CD14-positive monocyte (primary cell): ENCODE measurements around the gene ATP6AP1. TPM values are rescaled to one million over a fixed set of nuclear protein-coding genes. Genes with fewer than 3 reads are reported as not detected.

ENCODE experiments used
- DNase-seq, 3 donors: peaks; one replicate each; pipeline ENCODE4 v3.0.0-alpha.2; 2011 to 2022
- H2AFZ ChIP-seq: 2 replicates; pipeline ENCODE4 v1.6.0; 2012; ENCODE audit warnings: mild to moderate bottlenecking, low read depth, low read length, inconsistent platforms; ENCODE audit not compliant: insufficient read depth, poor library complexity, severe bottlenecking
- H3K27ac ChIP-seq, 2 donors: 1 replicate in 1 of 2; 2 replicates in 1 of 2; pipeline ENCODE4 v1.5.1; 2012 to 2013; ENCODE audit warnings: low read length in 2 of 2, control low read depth in 1 of 2, inconsistent platforms in 1 of 2, low read depth in 1 of 2, mild to moderate bottlenecking in 1 of 2
- H3K27me3 ChIP-seq, 2 donors: one replicate each; pipeline versions ENCODE4 v1.6.0 to v1.6.1; 2011 to 2013; ENCODE audit warnings: low read length in 2 of 2; ENCODE audit not compliant: control insufficient read depth in 2 of 2, insufficient read depth in 2 of 2
- H3K36me3 ChIP-seq, 2 donors: replicated peaks in 1 of 2; 1 replicate in 1 of 2; 2 replicates in 1 of 2; pipeline versions ENCODE4 v1.5.1 to v1.6.1; 2012 to 2013; ENCODE audit warnings: low read length in 2 of 2, control low read depth in 1 of 2, inconsistent platforms in 1 of 2, mild to moderate bottlenecking in 1 of 2; ENCODE audit not compliant: insufficient read depth in 2 of 2, control insufficient read depth in 1 of 2
- H3K4me1 ChIP-seq, 2 donors: 1 replicate in 1 of 2; 2 replicates in 1 of 2; pipeline versions ENCODE4 v1.5.1 to v1.6.1; 2012 to 2013; ENCODE audit warnings: low read length in 2 of 2, control low read depth in 1 of 2, inconsistent platforms in 1 of 2, mild to moderate bottlenecking in 1 of 2, moderate library complexity in 1 of 2; ENCODE audit not compliant: insufficient read depth in 2 of 2, control insufficient read depth in 1 of 2
- H3K4me2 ChIP-seq: replicated peaks from 2 replicates; pipeline ENCODE3; 2012; ENCODE audit warnings: low read length, moderate library complexity, mild to moderate bottlenecking; ENCODE audit not compliant: poor library complexity, severe bottlenecking; ENCODE audit errors: extremely low read depth
- H3K4me3 ChIP-seq, 3 experiments: fragments of 200-600 bp in 1 of 3; sonication (generic) in 1 of 3; replicated peaks in 1 of 3; 1 replicate in 2 of 3; 2 replicates in 1 of 3; pipeline ENCODE4 v1.5.1; 2011 to 2013; ENCODE audit warnings: low read length in 3 of 3, mild to moderate bottlenecking in 3 of 3, control low read depth in 2 of 3, low read depth in 2 of 3, inconsistent platforms in 1 of 3, moderate library complexity in 1 of 3
- H3K79me2 ChIP-seq: 2 replicates; pipeline ENCODE4 v1.6.0; 2012; ENCODE audit warnings: mild to moderate bottlenecking, control low read depth, inconsistent platforms, low read length, moderate library complexity; ENCODE audit not compliant: insufficient read depth
- H3K9ac ChIP-seq: 2 replicates; pipeline ENCODE4 v1.6.0; 2017; ENCODE audit warnings: low read length, mild to moderate bottlenecking; ENCODE audit not compliant: insufficient read depth, poor library complexity, severe bottlenecking
- H3K9me3 ChIP-seq, 2 donors: replicated peaks in 1 of 2; 1 replicate in 1 of 2; 2 replicates in 1 of 2; pipeline versions ENCODE4 v1.5.1 to v1.6.1; 2012 to 2013; ENCODE audit warnings: low read length in 2 of 2, control low read depth in 1 of 2; ENCODE audit not compliant: control insufficient read depth in 1 of 2, insufficient read depth in 1 of 2
- H4K20me1 ChIP-seq: 2 replicates; pipeline ENCODE4 v1.6.0; 2012; ENCODE audit warnings: mild to moderate bottlenecking, low read length, control low read depth, moderate library complexity; ENCODE audit not compliant: insufficient read depth
- H3K27ac Mint-ChIP-seq, 7 donors: one replicate each; pipeline ENCODE4 v1.8.0; 2020; ENCODE audit warnings: mild to moderate bottlenecking in 7 of 7, mixed read lengths in 7 of 7, moderate library complexity in 6 of 7, inconsistent platforms in 2 of 7
- H3K27me3 Mint-ChIP-seq, 3 donors: one replicate each; pipeline ENCODE4 v1.8.0; 2021 to 2022; ENCODE audit warnings: low read depth in 3 of 3, mild to moderate bottlenecking in 3 of 3, mixed read lengths in 3 of 3, moderate library complexity in 3 of 3, inconsistent platforms in 1 of 3
- H3K36me3 Mint-ChIP-seq, 2 donors: one replicate each; pipeline ENCODE4 v1.8.0; 2020; ENCODE audit warnings: mixed read lengths in 2 of 2, inconsistent platforms in 1 of 2, mild to moderate bottlenecking in 1 of 2
- H3K4me1 Mint-ChIP-seq: one replicate; pipeline ENCODE4 v1.8.0; 2020; ENCODE audit warnings: mild to moderate bottlenecking, mixed read lengths
- H3K4me3 Mint-ChIP-seq, 2 donors: one replicate each; pipeline ENCODE4 v1.8.0; 2020; ENCODE audit warnings: mild to moderate bottlenecking in 2 of 2, mixed read lengths in 2 of 2, moderate library complexity in 1 of 2
- H3K9me3 Mint-ChIP-seq, 7 donors: one replicate each; pipeline ENCODE4 v1.8.0; 2020 to 2022; ENCODE audit warnings: mixed read lengths in 7 of 7, mild to moderate bottlenecking in 6 of 7, moderate library complexity in 6 of 7, inconsistent platforms in 2 of 7
- WGBS: methylation state at CpG from one replicate; pipeline ENCODE4 v1.1.5; 2013; ENCODE audit warnings: missing lambda C conversion rate; ENCODE audit not compliant: insufficient coverage; 5-methylcytosine and 5-hydroxymethylcytosine counted together
- intact Hi-C, 2 donors: fragments of 100-400 bp; cut with micrococcal nuclease; formaldehyde crosslinking; loops; one replicate each; pipeline versions ENCODE4 v1.15.0 to v1.15.1; 2023
- polyA plus RNA-seq, 3 donors: library from polyadenylated mRNA; depleted of rRNA in 1 of 3; unstranded in 2 of 3; stranded (reverse) in 1 of 3; fragments of 300-500 nt in 2 of 3; fragments of >200 nt in 1 of 3; fragmentation: Illumina TruSeq in 2 of 3; gene quantifications; 1 replicate in 2 of 3; 2 replicates in 1 of 3; pipeline ENCODE4 v1.2.3, GENCODE V29; 2012 to 2021
- TF ChIP-seq, protein P1 (sequence below): fragments of 200-600 bp; IDR thresholded peaks from one replicate; pipeline ENCODE4 v1.8.0; 2022; ENCODE audit warnings: antibody characterized with exemption, mild to moderate bottlenecking

ATP6AP1 gene
- polyA plus RNA-seq, 3 donors: 116 to 178 (median 145) TPM

DNA sequence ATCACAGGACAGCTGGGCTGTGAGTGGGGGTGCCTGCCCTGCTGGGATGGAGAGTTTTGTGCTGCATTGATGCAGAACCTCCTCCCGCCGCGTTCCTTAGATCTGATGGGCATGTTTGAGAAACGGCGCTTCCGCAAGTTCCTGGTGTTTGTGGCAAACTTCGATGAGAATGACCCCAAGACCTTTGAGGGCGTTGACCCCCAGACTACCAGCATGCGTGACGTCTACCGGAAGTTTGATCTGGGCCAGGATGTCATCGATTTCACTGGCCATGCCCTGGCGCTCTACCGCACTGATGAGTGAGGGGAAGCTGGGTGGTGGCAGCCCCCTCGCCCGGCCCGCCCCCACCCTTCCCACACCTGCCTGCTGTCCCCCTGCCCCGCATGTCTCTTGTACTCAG lies 11.4 kb downstream of the ATP6AP1 start:
- H3K9me3 ChIP-seq: peaks cover 0 to 5% of the 10 kb centered on the region in 2 donors
- no peaks in the 10 kb centered on the region for H3K27me3 ChIP-seq
- H3K36me3 Mint-ChIP-seq: peaks cover 45 to 60% of the 10 kb centered on the region in 2 donors
- H2AFZ ChIP-seq: no peak overlapping the region
- no peak overlapping the region for H3K27ac ChIP-seq
- H3K4me3 Mint-ChIP-seq: no peak overlapping the region
- intact Hi-C loops: loop anchor here (5.0 kb wide), 2 partner anchors 37 to 38 kb away; partner anchors contain the start of gene LAGE3 (in 1 of the 2)
- H3K27ac Mint-ChIP-seq: no peak overlapping the region
- WGBS: 91% methylated on average over 8 of the region's 18 CpGs
- H3K79me2 ChIP-seq: peaks cover 40% of the 10 kb centered on the region
- H3K4me1 Mint-ChIP-seq: peaks cover 23% of the 10 kb centered on the region
- no peak for DNase-seq
- H3K4me2 ChIP-seq: no peak overlapping the region
- H3K4me1 ChIP-seq: peaks cover 25 to 33% of the 10 kb centered on the region in 2 donors
- TF ChIP-seq, protein P1, sequence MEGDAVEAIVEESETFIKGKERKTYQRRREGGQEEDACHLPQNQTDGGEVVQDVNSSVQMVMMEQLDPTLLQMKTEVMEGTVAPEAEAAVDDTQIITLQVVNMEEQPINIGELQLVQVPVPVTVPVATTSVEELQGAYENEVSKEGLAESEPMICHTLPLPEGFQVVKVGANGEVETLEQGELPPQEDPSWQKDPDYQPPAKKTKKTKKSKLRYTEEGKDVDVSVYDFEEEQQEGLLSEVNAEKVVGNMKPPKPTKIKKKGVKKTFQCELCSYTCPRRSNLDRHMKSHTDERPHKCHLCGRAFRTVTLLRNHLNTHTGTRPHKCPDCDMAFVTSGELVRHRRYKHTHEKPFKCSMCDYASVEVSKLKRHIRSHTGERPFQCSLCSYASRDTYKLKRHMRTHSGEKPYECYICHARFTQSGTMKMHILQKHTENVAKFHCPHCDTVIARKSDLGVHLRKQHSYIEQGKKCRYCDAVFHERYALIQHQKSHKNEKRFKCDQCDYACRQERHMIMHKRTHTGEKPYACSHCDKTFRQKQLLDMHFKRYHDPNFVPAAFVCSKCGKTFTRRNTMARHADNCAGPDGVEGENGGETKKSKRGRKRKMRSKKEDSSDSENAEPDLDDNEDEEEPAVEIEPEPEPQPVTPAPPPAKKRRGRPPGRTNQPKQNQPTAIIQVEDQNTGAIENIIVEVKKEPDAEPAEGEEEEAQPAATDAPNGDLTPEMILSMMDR: no peak
- peaks cover 0 to 15% (median 0%) of the 10 kb centered on the region in 3 donors for H3K27me3 Mint-ChIP-seq
- H3K36me3 ChIP-seq: peaks cover 42 to 45% of the 10 kb centered on the region in 2 donors
- peaks cover 17% of the 10 kb centered on the region for H4K20me1 ChIP-seq
- H3K9me3 Mint-ChIP-seq: peaks cover 0 to 20% (median 11%) of the 10 kb centered on the region in 7 donors
- H3K9ac ChIP-seq: no peak overlapping the region
- H3K4me3 ChIP-seq: no peak overlapping the region

DNA sequence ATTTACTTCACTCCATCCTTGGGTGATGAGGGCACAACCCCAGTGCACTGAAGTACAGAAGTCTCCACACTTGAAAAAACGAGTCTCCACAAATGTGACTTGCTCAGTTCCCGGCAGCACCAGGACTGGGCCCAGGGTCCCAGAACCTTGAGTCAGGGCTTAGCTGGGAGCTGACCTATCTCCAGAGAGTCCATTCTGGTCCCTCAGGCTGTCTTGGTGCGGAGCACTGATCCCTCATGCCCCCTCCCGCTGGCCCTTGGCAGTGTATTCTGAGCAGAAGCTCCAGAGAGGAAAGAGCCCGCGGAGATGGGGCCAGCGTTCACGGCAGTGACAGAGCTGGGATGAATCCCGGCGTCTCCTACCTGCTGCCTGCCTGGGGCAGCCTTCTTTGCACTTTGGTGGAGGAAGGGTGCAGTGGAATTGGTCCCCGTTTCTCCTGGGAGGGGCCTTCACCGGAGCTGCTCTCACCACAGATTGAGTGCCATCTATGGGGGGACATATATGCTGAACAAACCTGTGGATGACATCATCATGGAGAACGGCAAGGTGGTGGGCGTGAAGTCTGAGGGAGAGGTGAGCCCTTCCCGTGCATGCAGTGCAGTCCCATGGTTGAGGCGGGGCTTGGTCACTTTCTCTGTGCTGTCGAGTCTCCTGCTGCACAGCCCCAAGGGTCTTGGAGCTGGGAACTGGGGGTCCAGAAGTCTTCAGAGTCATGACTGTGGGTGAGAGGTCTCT lies 12.3 kb downstream of the ATP6AP1 start:
- Mint-ChIP-seq H3K4me1 (peaks cover 22% of the 10 kb centered on the region), H3K4me3 (no peak overlapping the region), H3K27ac (no peak overlapping the region), H3K27me3 (peaks cover 0 to 12% (median 0%) of the 10 kb centered on the region in 3 donors), H3K36me3 (peaks cover 35 to 51% of the 10 kb centered on the region in 2 donors), H3K9me3 (peaks cover 0 to 20% (median 11%) of the 10 kb centered on the region in 7 donors)
- intact Hi-C loops: loop anchor here in 1 of 2 donors (5.0 kb wide), 1 partner anchor 37 kb away; the partner anchor contains the start of gene LAGE3
- Histone ChIP-seq H3K9ac (no peak overlapping the region), H3K9me3 (peaks cover 0 to 5% of the 10 kb centered on the region in 2 donors), H2AFZ (no peak overlapping the region), H3K79me2 (peaks cover 45% of the 10 kb centered on the region), H3K4me3 (no peak overlapping the region), H3K27me3 (no peaks in the 10 kb centered on the region), H3K4me2 (no peak overlapping the region), H3K36me3 (peaks cover 36 to 37% of the 10 kb centered on the region in 2 donors), H3K4me1 (peaks cover 30 to 41% of the 10 kb centered on the region in 2 donors), H3K27ac (no peak overlapping the region), H4K20me1 (peaks cover 24% of the 10 kb centered on the region)
- TF ChIP-seq, protein P1: no peak
- DNase-seq: no peak
- WGBS: 97% methylated on average over 6 of the region's 17 CpGs
